Omental fat pad (tissue), 4 donors: Measurements from ENCODE around the gene RNF150. TPM values are rescaled to one million over a fixed set of nuclear protein-coding genes. Genes with fewer than 3 reads are reported as not detected.

ENCODE experiments used
- ATAC-seq: fragments of 150-250 bp; one replicate; pipeline ENCODE4 v1.9.1; 2016; ENCODE audit warnings: mild to moderate bottlenecking, moderate library complexity; ENCODE audit not compliant: low FRiP score
- DNase-seq: peaks from one replicate; pipeline ENCODE4 v3.0.0-alpha.2; 2019; ENCODE audit warnings: low spot score
- total RNA-seq, 4 donors: library from RNA; depleted of rRNA; stranded (reverse); fragments of >200 nt; gene quantifications; one replicate each; pipeline ENCODE4 v1.1.0, GENCODE V29; 2016
- TF ChIP-seq, protein P1 (sequence below), 3 donors: fragments of 450-650 bp; IDR thresholded peaks; one replicate each; pipeline ENCODE4 v1.5.1; 2016 to 2017; ENCODE audit warnings: antibody characterized with exemption in 3 of 3, mild to moderate bottlenecking in 3 of 3, moderate library complexity in 2 of 3

The RNF150 gene
- total RNA-seq, 4 donors from 2014 or later: 9.8 to 40.1 (median 15.6) TPM

DNA sequence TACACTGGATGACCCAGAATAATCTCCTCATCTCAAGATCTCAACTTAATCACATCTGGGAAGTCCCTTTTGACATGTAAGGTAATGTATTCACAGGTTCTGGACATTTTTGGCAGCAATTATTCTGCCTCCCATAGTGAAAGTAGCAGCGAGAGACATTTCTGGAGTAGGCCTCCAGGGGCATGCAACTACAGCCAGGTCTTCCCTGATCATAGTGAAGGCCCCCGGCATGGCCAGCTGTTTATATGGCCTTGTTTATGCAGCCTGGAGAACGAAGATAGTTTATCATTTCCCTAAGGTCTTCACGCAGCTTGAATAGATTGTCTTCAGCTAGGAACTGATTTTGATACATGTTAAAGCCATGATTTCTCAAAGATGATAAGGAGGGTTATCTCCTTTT, 139.9 kb downstream of the RNF150 start:
- no peak for ATAC-seq
- TF ChIP-seq, protein P1, sequence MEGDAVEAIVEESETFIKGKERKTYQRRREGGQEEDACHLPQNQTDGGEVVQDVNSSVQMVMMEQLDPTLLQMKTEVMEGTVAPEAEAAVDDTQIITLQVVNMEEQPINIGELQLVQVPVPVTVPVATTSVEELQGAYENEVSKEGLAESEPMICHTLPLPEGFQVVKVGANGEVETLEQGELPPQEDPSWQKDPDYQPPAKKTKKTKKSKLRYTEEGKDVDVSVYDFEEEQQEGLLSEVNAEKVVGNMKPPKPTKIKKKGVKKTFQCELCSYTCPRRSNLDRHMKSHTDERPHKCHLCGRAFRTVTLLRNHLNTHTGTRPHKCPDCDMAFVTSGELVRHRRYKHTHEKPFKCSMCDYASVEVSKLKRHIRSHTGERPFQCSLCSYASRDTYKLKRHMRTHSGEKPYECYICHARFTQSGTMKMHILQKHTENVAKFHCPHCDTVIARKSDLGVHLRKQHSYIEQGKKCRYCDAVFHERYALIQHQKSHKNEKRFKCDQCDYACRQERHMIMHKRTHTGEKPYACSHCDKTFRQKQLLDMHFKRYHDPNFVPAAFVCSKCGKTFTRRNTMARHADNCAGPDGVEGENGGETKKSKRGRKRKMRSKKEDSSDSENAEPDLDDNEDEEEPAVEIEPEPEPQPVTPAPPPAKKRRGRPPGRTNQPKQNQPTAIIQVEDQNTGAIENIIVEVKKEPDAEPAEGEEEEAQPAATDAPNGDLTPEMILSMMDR (IDR thresholded peaks at IDR 0.05): no peak
- DNase-seq: no peak

DNA sequence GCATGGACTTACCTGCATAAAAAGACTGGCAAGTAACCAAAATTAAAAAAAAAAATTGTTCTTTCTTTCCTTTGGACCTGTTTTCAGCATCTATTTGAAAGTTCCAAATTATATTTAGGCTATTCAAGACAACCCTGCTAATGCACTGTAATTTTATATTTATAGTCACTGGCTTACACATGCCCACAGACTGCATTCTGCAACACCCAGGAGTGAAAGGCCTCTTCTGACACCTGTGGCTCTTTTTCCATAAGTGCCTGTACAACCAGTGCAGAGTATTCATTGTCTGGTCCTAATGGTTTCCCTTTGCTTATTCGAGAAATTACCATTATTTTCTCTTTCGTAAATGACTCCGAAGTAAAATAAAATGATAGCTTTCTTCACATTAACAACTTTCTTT, 143.3 kb downstream of the RNF150 start:
- TF ChIP-seq, protein P1 (IDR thresholded peaks at IDR 0.05): no peak
- ATAC-seq (no peak), DNase-seq (no peak)

DNA sequence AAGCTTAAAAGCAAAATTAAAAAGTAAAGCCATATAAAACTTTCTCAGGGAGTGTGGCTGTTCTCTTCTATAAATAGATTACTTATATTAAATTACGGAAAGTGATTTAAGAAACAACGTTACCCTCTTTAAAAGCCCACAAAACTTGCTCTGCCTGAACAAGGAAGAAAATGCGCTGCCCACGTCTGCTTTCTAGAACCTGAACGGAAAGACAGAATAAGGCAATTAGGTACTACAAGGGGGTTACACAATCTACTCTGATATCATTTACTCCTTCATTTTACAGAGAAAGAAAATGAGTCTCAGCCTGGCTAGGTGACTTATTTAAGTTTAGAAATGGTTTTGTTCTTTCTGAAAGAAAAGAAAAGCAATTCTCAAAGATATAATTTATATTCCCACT, 147.2 kb downstream of the RNF150 start:
- DNase-seq (no peak), ATAC-seq (no peak)
- TF ChIP-seq, protein P1 (IDR thresholded peaks at IDR 0.05): no peak

DNA sequence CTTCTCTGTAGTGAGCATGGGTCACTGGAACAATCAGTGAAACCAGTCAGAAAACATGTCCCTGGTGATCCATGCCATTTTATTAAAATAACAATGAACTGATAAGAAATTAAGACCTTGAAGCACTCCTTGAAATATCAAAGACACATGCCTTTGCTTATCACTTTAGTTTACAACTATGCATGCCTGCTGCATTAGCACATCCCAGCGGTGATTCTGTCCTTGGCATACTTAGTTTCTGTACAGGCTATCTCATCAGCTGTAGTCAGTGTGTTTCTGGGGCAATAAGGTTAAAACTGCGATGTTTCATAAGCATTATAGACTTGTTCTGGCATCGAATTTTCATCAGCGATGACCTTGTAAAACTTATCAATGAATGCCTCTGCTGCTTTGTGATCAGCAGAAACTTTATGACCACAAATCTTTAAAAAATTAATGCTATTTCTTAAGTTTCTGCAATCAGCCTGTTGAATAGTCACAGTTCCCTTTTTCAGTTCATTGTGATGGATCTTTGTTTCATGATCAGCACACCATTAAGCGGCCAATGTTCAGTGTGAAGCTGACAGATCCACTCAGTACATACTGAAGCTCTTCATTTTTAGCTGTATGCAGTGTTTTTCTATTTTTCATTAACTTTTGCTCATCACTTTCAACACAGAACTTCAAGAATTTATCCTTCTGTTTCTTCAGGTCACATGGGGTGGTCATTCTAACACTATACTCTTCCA, 150.5 kb downstream of the RNF150 start:
- ATAC-seq: no peak
- TF ChIP-seq, protein P1 (IDR thresholded peaks at IDR 0.05): no peak
- DNase-seq: no peak

DNA sequence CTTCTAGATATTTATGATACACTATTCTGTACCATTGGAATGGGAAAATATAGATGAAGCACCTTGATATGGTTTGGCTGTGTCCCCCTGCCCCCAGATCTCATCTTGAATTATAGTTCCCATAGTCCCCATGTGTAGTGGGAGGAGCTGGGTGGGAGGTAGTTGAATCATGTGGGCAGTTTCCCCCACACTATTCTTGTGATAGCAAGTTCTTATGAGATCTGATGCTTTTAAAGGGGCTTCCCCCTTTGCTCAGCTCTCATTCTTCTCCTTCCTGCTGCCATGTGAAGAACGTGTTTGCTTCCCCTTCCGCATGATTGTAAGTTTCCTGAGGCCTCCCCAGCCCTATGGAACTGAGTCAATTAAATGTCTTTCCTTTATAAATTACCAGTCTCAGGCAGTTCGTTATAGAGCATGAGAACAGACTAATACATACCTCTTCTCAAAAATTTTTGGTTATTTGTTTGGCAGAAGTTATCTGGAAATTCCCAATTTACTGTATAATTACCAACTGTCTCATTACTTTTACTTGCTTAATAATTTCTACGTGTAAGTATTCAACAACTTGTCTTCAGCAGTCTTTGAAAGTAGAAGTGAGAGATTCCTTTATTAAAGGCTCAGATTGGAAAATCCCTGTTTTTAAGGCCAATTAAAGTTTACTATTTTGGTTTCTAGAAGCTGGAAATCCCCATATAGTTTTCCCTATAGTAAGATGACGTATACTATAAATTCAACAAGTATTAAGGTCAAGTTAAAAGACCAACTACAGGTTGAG, 152.7 kb downstream of the RNF150 start:
- DNase-seq: no peak
- no peak for ATAC-seq
- TF ChIP-seq, protein P1 (IDR thresholded peaks at IDR 0.05): no peak

DNA sequence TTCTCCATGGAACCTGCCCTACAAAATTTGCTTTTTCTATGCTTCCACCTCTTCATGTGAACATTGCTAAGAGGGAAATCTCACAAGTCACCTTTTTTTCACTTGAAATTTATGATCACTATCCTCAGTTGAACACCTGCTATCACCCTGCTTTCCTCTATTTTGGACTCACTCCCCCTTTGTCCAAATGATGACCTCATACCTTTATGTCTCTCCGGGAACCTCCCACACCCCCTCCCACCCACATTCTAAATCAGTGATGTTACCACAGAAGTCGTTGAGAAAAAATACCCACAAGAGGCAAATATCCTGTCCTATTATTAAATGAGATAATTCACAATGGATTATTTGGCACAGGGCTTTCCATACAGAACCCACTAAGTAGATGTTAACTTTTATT, 156.5 kb downstream of the RNF150 start:
- ATAC-seq: no peak

More for the DNA sequence above, 156.5 kb downstream of the RNF150 start:
- TF ChIP-seq, protein P1 (IDR thresholded peaks at IDR 0.05): no peak
- DNase-seq: no peak
